Activated CD4-positive, alpha-beta T cell treated with anti-CD3 and anti-CD28 coated beads, Interleukin-2, amount 50 U/mL, for 48 hours (primary cell): ENCODE measurements around the gene RAB11B.
"Not testable (repeated sequence)": the region's sequence is repeated elsewhere in the genome, so short reads cannot be mapped to it uniquely, and the experiment has no call there.

Experiments
- DNase-seq, 2 experiments: peaks; one replicate each; pipeline ENCODE4 v3.0.0-alpha.2; 2020

RAB11B gene

GRCh38 chr19:8371011-8371804 lies 19.0 kb upstream of the RAB11B start:
- no peak for DNase-seq

- no peak for DNase-seq
Observed at GRCh38 chr19:8373867-8374813, 16.0 kb upstream of the RAB11B start.

- not testable (repeated sequence) for DNase-seq
Observed at GRCh38 chr19:8375766-8376165, 14.4 kb upstream of the RAB11B start.

- not testable (repeated sequence) for DNase-seq
Observed at GRCh38 chr19:8376373-8376974, 13.7 kb upstream of the RAB11B start.

GRCh38 chr19:8377598-8377997 lies 12.6 kb upstream of the RAB11B start:
- no peak for DNase-seq

GRCh38 chr19:8379156-8379891 lies 10.8 kb upstream of the RAB11B start:
- not testable (repeated sequence) for DNase-seq

- DNase-seq, result not testable (repeated sequence)
Observed at GRCh38 chr19:8384569-8384968, 5.6 kb upstream of the RAB11B start.

GRCh38 chr19:8385103-8385502 lies 5.1 kb upstream of the RAB11B start:
- not testable (repeated sequence) for DNase-seq

GRCh38 chr19:8385566-8385965 lies 4.6 kb upstream of the RAB11B start:
- DNase-seq, result not testable (repeated sequence)

GRCh38 chr19:8386419-8386818 lies 3.7 kb upstream of the RAB11B start:
- not testable (repeated sequence) for DNase-seq

- no peak for DNase-seq
Observed at GRCh38 chr19:8386990-8387389, 3.2 kb upstream of the RAB11B start.

GRCh38 chr19:8387688-8388611 lies 2.2 kb upstream of the RAB11B start:
- DNase-seq, result no peak

GRCh38 chr19:8388612-8388958 lies 1.6 kb upstream of the RAB11B start:
- no peak for DNase-seq

GRCh38 chr19:8390617-8390981 lies 439 bp downstream of the RAB11B start:
- DNase-seq, result peak; percentile 97

GRCh38 chr19:8391198-8392016 lies 1.2 kb downstream of the RAB11B start:
- DNase-seq, result no peak

GRCh38 chr19:8392017-8392591 lies 1.9 kb downstream of the RAB11B start:
- no peak for DNase-seq

GRCh38 chr19:8393192-8393870 lies 3.2 kb downstream of the RAB11B start:
- DNase-seq, result no peak

GRCh38 chr19:8393871-8394250 lies 3.7 kb downstream of the RAB11B start:
- DNase-seq, result no peak

GRCh38 chr19:8395621-8396082 lies 5.5 kb downstream of the RAB11B start:
- no peak for DNase-seq

GRCh38 chr19:8396185-8396562 lies 6.0 kb downstream of the RAB11B start:
- no peak for DNase-seq
